NCI-H2171 treated with DMSO at 0.1 percent for 48 hours (cell line): ENCODE measurements around the gene MICU1.
"Not testable (repeated sequence)": the region's sequence is repeated elsewhere in the genome, so short reads cannot be mapped to it uniquely, and the experiment has no call there.

Experiments
- DNase-seq: peaks from one replicate; lab custom pipeline; 2025; lab: John Stamatoyannopoulos, UW

MICU1 gene

GRCh38 chr10:72328045-72328828 lies 297.6 kb downstream of the MICU1 start:
- DNase-seq = no peak

GRCh38 chr10:72326665-72327603 lies 298.9 kb downstream of the MICU1 start:
- DNase-seq = not testable (repeated sequence)

DNA sequence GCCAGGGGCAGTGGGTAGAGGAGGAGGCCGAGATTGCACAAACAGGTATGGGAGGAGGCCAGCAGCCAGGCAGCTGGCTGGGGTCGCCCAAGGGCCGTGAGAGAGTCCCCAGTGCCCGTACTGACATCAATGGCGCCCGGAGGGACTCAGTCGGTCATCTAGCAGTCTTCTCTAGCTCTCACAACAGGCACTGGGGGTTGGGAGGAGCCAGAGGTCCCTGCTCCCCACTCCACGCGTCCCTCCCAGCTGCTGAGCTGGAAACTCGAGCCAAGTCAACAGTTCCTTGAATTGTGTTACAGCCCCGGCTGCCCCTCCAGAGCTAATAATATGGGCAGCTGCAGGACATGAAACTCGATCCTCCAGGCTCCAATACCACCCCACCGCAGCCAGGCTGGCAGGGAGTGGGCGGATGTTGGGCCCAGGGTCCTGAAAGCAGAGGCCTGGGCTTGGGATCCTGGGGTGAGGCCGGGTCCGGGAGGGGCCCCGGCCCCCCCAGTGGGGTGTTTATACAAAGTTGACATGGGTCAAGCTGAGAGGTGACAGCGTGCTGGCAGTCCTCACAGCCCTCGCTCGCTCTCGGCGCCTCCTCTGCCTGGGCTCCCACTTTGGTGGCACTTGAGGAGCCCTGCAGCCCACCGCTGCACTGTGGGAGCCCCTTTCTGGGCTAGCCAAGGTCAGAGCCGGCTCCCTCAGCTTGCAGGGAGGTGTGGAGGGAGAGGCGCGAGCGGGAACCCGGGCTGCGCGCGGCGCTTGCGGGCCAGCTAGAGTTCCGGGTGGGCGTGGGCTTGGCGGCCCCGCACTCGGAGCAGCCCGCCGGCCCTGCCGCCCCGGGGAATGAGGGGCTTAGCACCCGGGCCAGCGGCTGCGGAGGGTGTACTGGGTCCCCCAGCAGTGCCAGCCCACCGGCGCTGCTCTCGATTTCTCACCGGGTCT lies 300.4 kb downstream of the MICU1 start:
- peak; percentile 65 for DNase-seq

GRCh38 chr10:72323771-72324191 lies 302.1 kb downstream of the MICU1 start:
- DNase-seq = no peak

- no peak for DNase-seq
Measured at GRCh38 chr10:72323108-72323749, 302.6 kb downstream of the MICU1 start.

GRCh38 chr10:72322280-72323058 lies 303.4 kb downstream of the MICU1 start:
- DNase-seq = no peak

DNA sequence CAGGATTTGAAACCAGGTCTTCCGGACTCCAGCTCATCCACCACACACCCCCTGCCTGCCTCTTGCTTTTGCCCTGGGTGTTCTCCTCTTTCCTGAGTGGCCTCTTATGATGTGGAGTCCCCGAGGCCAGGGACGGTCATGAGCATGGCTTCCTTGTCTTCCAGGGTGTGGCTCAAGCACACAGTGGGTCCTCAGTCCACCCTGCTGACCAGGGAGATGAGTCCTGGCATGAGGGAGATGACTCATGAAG lies 303.9 kb downstream of the MICU1 start:
- DNase-seq = no peak

- DNase-seq = peak; percentile 62
Measured at GRCh38 chr10:72321248-72322029, 304.4 kb downstream of the MICU1 start.

GRCh38 chr10:72320676-72321247 lies 305.1 kb downstream of the MICU1 start:
- DNase-seq = peak; percentile 97

GRCh38 chr10:72319416-72320254 lies 306.2 kb downstream of the MICU1 start:
- DNase-seq = peak; percentile 72

DNA sequence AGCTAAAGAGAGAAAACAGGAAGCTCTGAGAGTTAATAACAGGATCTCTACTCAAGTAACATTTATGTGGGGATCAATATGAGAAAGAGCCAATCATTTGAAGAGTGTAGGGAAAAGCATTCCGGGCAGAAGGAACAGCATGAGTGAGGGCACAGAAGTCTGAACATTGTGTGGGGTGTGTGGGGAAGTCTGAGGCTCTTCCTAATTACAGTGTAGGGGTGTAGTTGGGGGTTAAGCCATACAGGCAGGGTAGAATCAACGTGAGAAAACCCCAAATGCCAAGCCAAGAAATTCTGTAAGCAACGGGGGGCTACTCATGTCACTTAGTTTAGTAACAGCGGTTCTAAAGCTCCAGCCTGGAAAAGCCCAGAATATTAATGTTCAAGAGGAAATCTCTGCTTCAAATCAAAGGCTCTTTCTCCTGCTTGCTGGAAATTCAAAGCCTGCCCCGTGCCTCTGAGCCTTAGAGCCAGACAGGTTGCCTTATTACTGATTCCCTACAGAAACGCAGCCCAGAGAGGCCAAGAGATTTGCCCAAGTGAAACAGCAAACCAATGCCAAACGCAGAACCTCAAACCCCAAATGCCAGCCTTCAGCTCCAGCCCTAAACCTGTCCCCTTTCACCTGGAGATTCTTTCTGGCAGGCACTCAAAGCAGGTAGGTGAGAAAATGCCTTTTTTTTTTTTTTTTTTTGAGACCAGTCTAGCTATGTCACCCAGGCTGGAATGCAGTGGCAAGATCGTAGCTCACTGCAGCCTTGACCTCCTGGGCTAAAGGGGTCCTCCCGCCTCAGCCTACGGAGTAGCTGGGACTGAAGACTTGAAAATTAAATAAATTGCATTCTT lies 307.2 kb downstream of the MICU1 start:
- no peak for DNase-seq
